K562 (cell line): ENCODE measurements around the gene LINGO3. TPM values are rescaled to one million over a fixed set of nuclear protein-coding genes. Genes with fewer than 3 reads are reported as not detected.

Experiments used
- ARID1B ChIP-seq: fragments of 450-650 bp; IDR thresholded peaks from 2 replicates; pipeline ENCODE4 v1.6.1; 2016; ENCODE audit warnings: antibody characterized with exemption, mild to moderate bottlenecking, inconsistent platforms
- CCNT2 ChIP-seq: IDR thresholded peaks from 2 replicates; pipeline ENCODE4 v1.6.1; 2011; ENCODE audit warnings: borderline replicate concordance, low read depth, mild to moderate bottlenecking, moderate library complexity, mixed read lengths, low read length; ENCODE audit not compliant: insufficient read length; ENCODE audit errors: extremely low read depth
- HDAC1 ChIP-seq, 2 experiments: fragments of 450-650 bp; IDR thresholded peaks; 2 replicates each; pipeline ENCODE4 v1.6.1; 2016 to 2017; ENCODE audit warnings: inconsistent platforms in 1 of 2, mild to moderate bottlenecking in 1 of 2, moderate library complexity in 1 of 2
- MYC ChIP-seq, 2 experiments: fragments of 250-450 bp in 1 of 2; sonication (Bioruptor Pico) in 1 of 2; IDR thresholded peaks; 2 replicates each; pipeline versions ENCODE4 v1.5.1 to v1.6.1; 2012 to 2021; ENCODE audit warnings: low read depth in 2 of 2, borderline replicate concordance in 1 of 2, improper control_type of control experiment in 1 of 2, low read length in 1 of 2, mild to moderate bottlenecking in 1 of 2, moderate library complexity in 1 of 2
- POLR2AphosphoS5 ChIP-seq: IDR thresholded peaks from 2 replicates; pipeline ENCODE4 v1.6.1; 2011; ENCODE audit warnings: mild to moderate bottlenecking, low read depth, low read length, moderate library complexity; ENCODE audit not compliant: control insufficient read depth, insufficient read depth
- PRPF4 ChIP-seq: fragments of 200-400 bp; formaldehyde crosslinking; IDR thresholded peaks from one replicate; pipeline ENCODE4 v1.6.1; 2017; ENCODE audit warnings: low read length, low read depth, mild to moderate bottlenecking; ENCODE audit not compliant: insufficient read depth, poor library complexity, severe bottlenecking
- RBM39 ChIP-seq: fragments of 200-400 bp; formaldehyde crosslinking; optimal IDR thresholded peaks from 2 replicates; pipeline ENCODE3; 2018; ENCODE audit warnings: low read depth, low read length
- SMAD4 ChIP-seq: fragments of 250-450 bp; sonication (Bioruptor Pico); conservative IDR thresholded peaks from 2 replicates; pipeline ENCODE4 v1.8.0; 2021; ENCODE audit warnings: inconsistent platforms, mild to moderate bottlenecking, moderate library complexity
- ZNF436 ChIP-seq: fragments of 250-450, 450-650 bp; sonication (Bioruptor Pico); formaldehyde crosslinking; IDR thresholded peaks from 2 replicates; pipeline ENCODE4 v1.7.0; 2020; ENCODE audit warnings: mild to moderate bottlenecking
- polyA plus RNA-seq, 8 experiments: library from polyadenylated mRNA; depleted of rRNA in 4 of 8; stranded (reverse) in 5 of 8; unstranded in 3 of 8; fragments of >200 nt; fragmentation: Nextera tagmentation in 2 of 8; fragmentation: Illumina TruSeq in 1 of 8; extraction: Ambion mirVana in 2 of 8; extraction: Trizol in 1 of 8; gene quantifications; 2 replicates each; pipeline versions ENCODE4 v1.2.1 to v1.2.3, GENCODE V29; 2011 to 2014; ENCODE audit warnings: inconsistent platforms in 1 of 8, missing spikeins in 1 of 8
- total RNA-seq, 7 experiments: library from RNA; depleted of rRNA in 6 of 7; stranded (reverse); fragments of >200 nt in 6 of 7; fragmentation: Illumina TruSeq in 2 of 7; extraction: Trizol in 2 of 7; gene quantifications; 2 replicates each; pipeline versions ENCODE4 v1.2.1 to v1.2.3, GENCODE V29; 2011 to 2021; ENCODE audit warnings: low replicate concordance in 1 of 7
- TF ChIP-seq, protein P1 (sequence below): fragments of 150-350 bp; IDR thresholded peaks from 2 replicates; pipeline ENCODE4 v1.6.1; 2014; ENCODE audit warnings: low read depth, mild to moderate bottlenecking, low read length, borderline replicate concordance
- TF ChIP-seq, protein P2 (sequence below): fragments of 250-450 bp; sonication (Bioruptor Pico); IDR thresholded peaks from 2 replicates; pipeline ENCODE4 v1.9.0; 2021; ENCODE audit warnings: mild to moderate bottlenecking
- TF ChIP-seq, protein P3 (sequence below): sonication (generic); formaldehyde crosslinking; IDR thresholded peaks from 2 replicates; pipeline ENCODE4 v1.9.0; 2022; ENCODE audit warnings: mild to moderate bottlenecking, missing genetic modification reagents
- TF ChIP-seq, protein P4 (sequence below): sonication (generic); formaldehyde crosslinking; IDR thresholded peaks from 2 replicates; pipeline ENCODE4 v1.8.0; 2022; ENCODE audit warnings: mild to moderate bottlenecking, missing genetic modification reagents
- TF ChIP-seq, protein P5 (sequence below): fragments of 200-800 bp; sonication (Bioruptor generic); IDR thresholded peaks from 2 replicates; pipeline ENCODE4 v1.6.1; 2017; ENCODE audit warnings: missing genetic modification characterization, missing compliant biosample characterization
- TF ChIP-seq, protein P6 (sequence below): fragments of 450-650 bp; formaldehyde crosslinking; IDR thresholded peaks from 2 replicates; pipeline ENCODE4 v1.4.0; 2020; ENCODE audit warnings: mild to moderate bottlenecking, moderate library complexity
- TF ChIP-seq, protein P7 (sequence below), 2 experiments: IDR thresholded peaks; 2 replicates each; pipeline ENCODE4 v1.6.1; 2011; ENCODE audit warnings: borderline replicate concordance in 1 of 2, control low read depth in 1 of 2, low read depth in 1 of 2, low read length in 1 of 2, mild to moderate bottlenecking in 1 of 2, mixed read lengths in 1 of 2, moderate library complexity in 1 of 2; ENCODE audit not compliant: insufficient read depth in 1 of 2, insufficient read length in 1 of 2, poor library complexity in 1 of 2, severe bottlenecking in 1 of 2; ENCODE audit errors: extremely low read depth in 1 of 2

Gene LINGO3
- total and polyA plus RNA-seq, 9 of the 15 experiments (the other 6 are each of a cell fraction or from before 2014, with no cell fraction given) = 0.03 to 0.05 (median 0.03) TPM; not detected in 6

DNA sequence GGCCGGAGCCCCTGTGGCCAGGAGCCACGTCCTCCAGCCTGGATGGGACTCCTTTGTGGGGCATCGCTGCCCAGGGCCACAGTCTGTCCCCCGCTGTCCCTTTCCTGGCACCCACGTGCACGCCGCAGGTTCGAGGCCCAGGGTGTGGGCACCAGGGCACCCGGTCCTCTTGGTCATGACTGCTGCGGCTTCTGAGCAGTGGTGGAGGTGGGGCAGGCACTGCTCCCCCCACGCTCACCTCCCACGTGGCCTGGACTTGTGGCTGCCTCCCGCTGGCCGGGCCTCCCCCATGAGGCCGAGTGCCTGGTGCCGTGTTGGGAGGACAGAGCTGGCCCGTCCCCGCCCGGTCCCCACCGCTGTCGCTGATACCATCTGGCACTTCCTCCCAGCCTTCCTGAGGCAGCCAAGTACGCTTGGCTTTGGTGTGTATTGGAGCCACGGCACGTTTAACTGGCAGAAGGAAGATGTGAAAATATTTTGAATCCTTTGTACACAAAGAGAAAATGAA is 33.3 kb upstream of the LINGO3 start (continued):
- TF ChIP-seq, protein P1, sequence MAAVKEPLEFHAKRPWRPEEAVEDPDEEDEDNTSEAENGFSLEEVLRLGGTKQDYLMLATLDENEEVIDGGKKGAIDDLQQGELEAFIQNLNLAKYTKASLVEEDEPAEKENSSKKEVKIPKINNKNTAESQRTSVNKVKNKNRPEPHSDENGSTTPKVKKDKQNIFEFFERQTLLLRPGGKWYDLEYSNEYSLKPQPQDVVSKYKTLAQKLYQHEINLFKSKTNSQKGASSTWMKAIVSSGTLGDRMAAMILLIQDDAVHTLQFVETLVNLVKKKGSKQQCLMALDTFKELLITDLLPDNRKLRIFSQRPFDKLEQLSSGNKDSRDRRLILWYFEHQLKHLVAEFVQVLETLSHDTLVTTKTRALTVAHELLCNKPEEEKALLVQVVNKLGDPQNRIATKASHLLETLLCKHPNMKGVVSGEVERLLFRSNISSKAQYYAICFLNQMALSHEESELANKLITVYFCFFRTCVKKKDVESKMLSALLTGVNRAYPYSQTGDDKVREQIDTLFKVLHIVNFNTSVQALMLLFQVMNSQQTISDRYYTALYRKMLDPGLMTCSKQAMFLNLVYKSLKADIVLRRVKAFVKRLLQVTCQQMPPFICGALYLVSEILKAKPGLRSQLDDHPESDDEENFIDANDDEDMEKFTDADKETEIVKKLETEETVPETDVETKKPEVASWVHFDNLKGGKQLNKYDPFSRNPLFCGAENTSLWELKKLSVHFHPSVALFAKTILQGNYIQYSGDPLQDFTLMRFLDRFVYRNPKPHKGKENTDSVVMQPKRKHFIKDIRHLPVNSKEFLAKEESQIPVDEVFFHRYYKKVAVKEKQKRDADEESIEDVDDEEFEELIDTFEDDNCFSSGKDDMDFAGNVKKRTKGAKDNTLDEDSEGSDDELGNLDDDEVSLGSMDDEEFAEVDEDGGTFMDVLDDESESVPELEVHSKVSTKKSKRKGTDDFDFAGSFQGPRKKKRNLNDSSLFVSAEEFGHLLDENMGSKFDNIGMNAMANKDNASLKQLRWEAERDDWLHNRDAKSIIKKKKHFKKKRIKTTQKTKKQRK = no peak
- TF ChIP-seq, protein P2, sequence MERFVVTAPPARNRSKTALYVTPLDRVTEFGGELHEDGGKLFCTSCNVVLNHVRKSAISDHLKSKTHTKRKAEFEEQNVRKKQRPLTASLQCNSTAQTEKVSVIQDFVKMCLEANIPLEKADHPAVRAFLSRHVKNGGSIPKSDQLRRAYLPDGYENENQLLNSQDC = no peak
- TF ChIP-seq ZNF436 (CRISPR knock-in tag) (no peak), CCNT2 (no peak), SMAD4 (0 out of 2 replicates have a peak, but pooled peaks have one; percentile 25), RBM39 (no peak), POLR2AphosphoS5 (no peak), MYC (IDR thresholded peaks at IDR 0.05; ENCODE audit: low read depth, low read length) (peak; percentile 68), MYC (CRISPR knock-in tag; IDR thresholded peaks at IDR 0.05; ENCODE audit: borderline replicate concordance, low read depth) (no peak), HDAC1 (IDR thresholded peaks at IDR 0.05) (no peak), PRPF4 (no peak), ARID1B (0 out of 2 replicates have a peak, but pooled peaks have one; percentile 24)
- TF ChIP-seq, protein P3, sequence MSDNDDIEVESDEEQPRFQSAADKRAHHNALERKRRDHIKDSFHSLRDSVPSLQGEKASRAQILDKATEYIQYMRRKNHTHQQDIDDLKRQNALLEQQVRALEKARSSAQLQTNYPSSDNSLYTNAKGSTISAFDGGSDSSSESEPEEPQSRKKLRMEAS = peak; percentile 69
- TF ChIP-seq, protein P4, sequence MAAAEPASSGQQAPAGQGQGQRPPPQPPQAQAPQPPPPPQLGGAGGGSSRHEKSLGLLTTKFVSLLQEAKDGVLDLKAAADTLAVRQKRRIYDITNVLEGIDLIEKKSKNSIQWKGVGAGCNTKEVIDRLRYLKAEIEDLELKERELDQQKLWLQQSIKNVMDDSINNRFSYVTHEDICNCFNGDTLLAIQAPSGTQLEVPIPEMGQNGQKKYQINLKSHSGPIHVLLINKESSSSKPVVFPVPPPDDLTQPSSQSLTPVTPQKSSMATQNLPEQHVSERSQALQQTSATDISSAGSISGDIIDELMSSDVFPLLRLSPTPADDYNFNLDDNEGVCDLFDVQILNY (CRISPR knock-in tag) = no peak
- TF ChIP-seq, protein P5, sequence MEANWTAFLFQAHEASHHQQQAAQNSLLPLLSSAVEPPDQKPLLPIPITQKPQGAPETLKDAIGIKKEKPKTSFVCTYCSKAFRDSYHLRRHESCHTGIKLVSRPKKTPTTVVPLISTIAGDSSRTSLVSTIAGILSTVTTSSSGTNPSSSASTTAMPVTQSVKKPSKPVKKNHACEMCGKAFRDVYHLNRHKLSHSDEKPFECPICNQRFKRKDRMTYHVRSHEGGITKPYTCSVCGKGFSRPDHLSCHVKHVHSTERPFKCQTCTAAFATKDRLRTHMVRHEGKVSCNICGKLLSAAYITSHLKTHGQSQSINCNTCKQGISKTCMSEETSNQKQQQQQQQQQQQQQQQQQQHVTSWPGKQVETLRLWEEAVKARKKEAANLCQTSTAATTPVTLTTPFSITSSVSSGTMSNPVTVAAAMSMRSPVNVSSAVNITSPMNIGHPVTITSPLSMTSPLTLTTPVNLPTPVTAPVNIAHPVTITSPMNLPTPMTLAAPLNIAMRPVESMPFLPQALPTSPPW (CRISPR knock-in tag) = peak; percentile 71
- TF ChIP-seq, protein P6, sequence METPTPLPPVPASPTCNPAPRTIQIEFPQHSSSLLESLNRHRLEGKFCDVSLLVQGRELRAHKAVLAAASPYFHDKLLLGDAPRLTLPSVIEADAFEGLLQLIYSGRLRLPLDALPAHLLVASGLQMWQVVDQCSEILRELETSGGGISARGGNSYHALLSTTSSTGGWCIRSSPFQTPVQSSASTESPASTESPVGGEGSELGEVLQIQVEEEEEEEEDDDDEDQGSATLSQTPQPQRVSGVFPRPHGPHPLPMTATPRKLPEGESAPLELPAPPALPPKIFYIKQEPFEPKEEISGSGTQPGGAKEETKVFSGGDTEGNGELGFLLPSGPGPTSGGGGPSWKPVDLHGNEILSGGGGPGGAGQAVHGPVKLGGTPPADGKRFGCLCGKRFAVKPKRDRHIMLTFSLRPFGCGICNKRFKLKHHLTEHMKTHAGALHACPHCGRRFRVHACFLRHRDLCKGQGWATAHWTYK (CRISPR knock-in tag) = peak; percentile 91
- TF ChIP-seq, protein P7, sequence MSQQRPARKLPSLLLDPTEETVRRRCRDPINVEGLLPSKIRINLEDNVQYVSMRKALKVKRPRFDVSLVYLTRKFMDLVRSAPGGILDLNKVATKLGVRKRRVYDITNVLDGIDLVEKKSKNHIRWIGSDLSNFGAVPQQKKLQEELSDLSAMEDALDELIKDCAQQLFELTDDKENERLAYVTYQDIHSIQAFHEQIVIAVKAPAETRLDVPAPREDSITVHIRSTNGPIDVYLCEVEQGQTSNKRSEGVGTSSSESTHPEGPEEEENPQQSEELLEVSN (IDR thresholded peaks at IDR 0.05; ENCODE audit: borderline replicate concordance in 1 of 2, extremely low read depth in 1 of 2, insufficient read depth in 1 of 2, insufficient read length in 1 of 2, low read depth in 1 of 2, low read length in 1 of 2, poor library complexity in 1 of 2, severe bottlenecking in 1 of 2) = no peak
